Left lung (tissue), 10 donors: ENCODE results near the gene MYZAP. TPM values are rescaled to one million over a fixed set of nuclear protein-coding genes. Genes with fewer than 3 reads are reported as not detected.

ENCODE experiments used
- ATAC-seq: fragments of 200-7000 bp; cut with Tn5 transposase; one replicate; pipeline ENCODE4 v1.9.1; 2020; ENCODE audit warnings: moderate library complexity
- DNase-seq, 4 donors: peaks; one replicate each; pipeline ENCODE4 v3.0.0-alpha.2; 2013 to 2020
- H3K27ac ChIP-seq, 2 donors: fragments of 200-600 bp; sonication (generic) in 1 of 2; one replicate each; pipeline versions ENCODE4 v1.5.0 to v1.8.0; 2020 to 2021
- H3K27me3 ChIP-seq, 2 donors: fragments of 200-600 bp; sonication (generic) in 1 of 2; one replicate each; pipeline versions ENCODE4 v1.5.0 to v1.8.0; 2020 to 2021
- H3K36me3 ChIP-seq, 2 donors: fragments of 200-600 bp; sonication (generic) in 1 of 2; one replicate each; pipeline versions ENCODE4 v1.5.0 to v1.8.0; 2020 to 2021
- H3K4me1 ChIP-seq, 2 donors: fragments of 200-600 bp; one replicate each; pipeline ENCODE4 v1.8.0; 2021
- H3K4me3 ChIP-seq, 2 donors: fragments of 200-600 bp; sonication (generic) in 1 of 2; one replicate each; pipeline versions ENCODE4 v1.5.0 to v1.8.0; 2020 to 2021; ENCODE audit warnings: mild to moderate bottlenecking in 1 of 2
- H3K9me3 ChIP-seq, 2 donors: fragments of 200-600 bp; sonication (generic) in 1 of 2; one replicate each; pipeline versions ENCODE4 v1.5.0 to v1.8.0; 2020 to 2021
- CTCF ChIP-seq, 2 donors: fragments of 200-600 bp; sonication (generic) in 1 of 2; IDR thresholded peaks; one replicate each; pipeline versions ENCODE4 v1.5.0 to v1.8.0; 2021; ENCODE audit warnings: antibody characterized with exemption in 2 of 2
- intact Hi-C, 2 donors: fragments of 100-400 bp; cut with DNase I; formaldehyde crosslinking; loops; one replicate each; pipeline versions ENCODE4 v1.11.2 to v1.14.2; 2022
- polyA plus RNA-seq, 6 donors: library from polyadenylated mRNA; unstranded; fragments of 120-200 nt; gene quantifications; one replicate each; pipeline ENCODE4 v1.2.1, GENCODE V29; 2013; ENCODE audit not compliant: insufficient read length in 6 of 6
- total RNA-seq, 2 donors: library from RNA; stranded (reverse); fragmentation: NEBNext Ultra II Directional; extraction: Animal tissue kit (Norgen Biotek cat#: 25700); gene quantifications; one replicate each; pipeline ENCODE4 v1.2.1, GENCODE V29; 2021
- donor health status: DM: no; HTN: yes; CAD: no.
- donor health status: DM: no; HTN: no; CAD: no.

Gene MYZAP
- total and polyA plus RNA-seq, 8 donors, result 17.1 to 66.1 (median 63.6) TPM

- TF ChIP-seq CTCF (IDR thresholded peaks at IDR 0.05), result no peak
- Histone ChIP-seq H3K4me1 (no peaks in the 10 kb centered on the region), H3K4me3 (no peak overlapping the region), H3K9me3 (peaks cover 0 to 17% of the 10 kb centered on the region in 2 donors), H3K27ac (no peak overlapping the region), H3K36me3 (no peaks in the 10 kb centered on the region), H3K27me3 (no peaks in the 10 kb centered on the region)
- intact Hi-C loops, result no loop called here
- ATAC-seq (no peak), DNase-seq (no peak)
Observed at GRCh38 chr15:57580428-57580827, 11.3 kb upstream of the MYZAP start.

- no peak overlapping the region for H3K4me3 ChIP-seq
- intact Hi-C loops, result no loop called here
- no peak overlapping the region for H3K27ac ChIP-seq
- ATAC-seq, result no peak
- no peak for TF ChIP-seq CTCF (IDR thresholded peaks at IDR 0.05)
- no peaks in the 10 kb centered on the region for H3K36me3 ChIP-seq
- no peak for DNase-seq
- no peaks in the 10 kb centered on the region for H3K4me1 ChIP-seq
- H3K27me3 ChIP-seq, result no peaks in the 10 kb centered on the region
- peaks cover 0 to 17% of the 10 kb centered on the region in 2 donors for H3K9me3 ChIP-seq
Observed at GRCh38 chr15:57580866-57581265, 10.8 kb upstream of the MYZAP start.

- Histone ChIP-seq H3K9me3 (peaks cover 0 to 17% of the 10 kb centered on the region in 2 donors), H3K36me3 (no peaks in the 10 kb centered on the region), H3K27ac (no peak overlapping the region), H3K27me3 (no peaks in the 10 kb centered on the region), H3K4me1 (no peaks in the 10 kb centered on the region), H3K4me3 (no peak overlapping the region)
- no peak for DNase-seq
- intact Hi-C loops, result no loop called here
- no peak for ATAC-seq
- TF ChIP-seq CTCF (IDR thresholded peaks at IDR 0.05), result no peak
Observed at GRCh38 chr15:57582090-57582489, 9.6 kb upstream of the MYZAP start.

GRCh38 chr15:57583282-57583681 is 8.4 kb upstream of the MYZAP start:
- H3K4me3 ChIP-seq, result no peak overlapping the region
- peaks cover 0 to 17% of the 10 kb centered on the region in 2 donors for H3K9me3 ChIP-seq
- ATAC-seq (no peak), DNase-seq (no peak)
- intact Hi-C loops, result no loop called here
- H3K27ac ChIP-seq, result no peak overlapping the region
- no peaks in the 10 kb centered on the region for H3K27me3 ChIP-seq
- TF ChIP-seq CTCF (IDR thresholded peaks at IDR 0.05), result no peak
- H3K4me1 ChIP-seq, result no peaks in the 10 kb centered on the region
- H3K36me3 ChIP-seq, result no peaks in the 10 kb centered on the region

GRCh38 chr15:57583720-57584119 is 8.0 kb upstream of the MYZAP start:
- Histone ChIP-seq H3K4me3 (no peak overlapping the region), H3K27ac (no peak overlapping the region), H3K9me3 (peaks cover 0 to 17% of the 10 kb centered on the region in 2 donors), H3K36me3 (no peaks in the 10 kb centered on the region), H3K4me1 (no peaks in the 10 kb centered on the region), H3K27me3 (no peaks in the 10 kb centered on the region)
- ATAC-seq (no peak), DNase-seq (no peak)
- intact Hi-C loops, result no loop called here
- TF ChIP-seq CTCF (IDR thresholded peaks at IDR 0.05), result no peak
